ENCODE results near the gene EEFSEC. TPM values are rescaled to one million over a fixed set of nuclear protein-coding genes. Genes with fewer than 3 reads are reported as not detected.

EEFSEC gene
- total RNA-seq, 1 experiment from 2014 or later, result 14.0 TPM

GRCh38 chr3:128354788-128355542, 201.7 kb downstream of the EEFSEC start:
- H3K27ac Mint-ChIP-seq (ENCODE audit: unreplicated experiment), result no peak overlapping the region
- no peaks in the 10 kb centered on the region for H3K9me3 Mint-ChIP-seq (ENCODE audit: unreplicated experiment)
- peaks cover 4% of the 10 kb centered on the region for H3K4me1 ChIP-seq
- no peak for DNase-seq
- H3K4me3 Mint-ChIP-seq (ENCODE audit: unreplicated experiment), result no peak overlapping the region
- no peaks in the 10 kb centered on the region for H3K9me3 ChIP-seq
- H3K27me3 ChIP-seq (replicated peaks; ENCODE audit: control insufficient read depth, insufficient read depth, low read length), result no peaks in the 10 kb centered on the region
- intact Hi-C loops (cut with micrococcal nuclease; ENCODE audit: unreplicated experiment), result no loop called here
- H3K4me1 Mint-ChIP-seq (ENCODE audit: low read depth, unreplicated experiment), result no peaks in the 10 kb centered on the region
- no TSS peak for BruUV-seq (replicated peaks)
- H3K4me3 ChIP-seq (ENCODE audit: low read depth, low read length), result no peak overlapping the region
- H3K36me3 Mint-ChIP-seq (ENCODE audit: insufficient read depth, unreplicated experiment), result peaks cover 4% of the 10 kb centered on the region
- ChIA-PET POLR2A (interaction anchor here (0.6 kb wide), 1 partner anchor 9 kb away, joined by 4 read pairs; no protein-coding TSS in a partner anchor), CTCF (interaction anchor here (0.7 to 1.1 kb wide), 2 partner anchors 10 to 14 kb away, joined by 5 to 7 read pairs; no protein-coding TSS in a partner anchor)
- H3K27me3 Mint-ChIP-seq (ENCODE audit: insufficient read depth, unreplicated experiment), result no peaks in the 10 kb centered on the region
- no peak for TF ChIP-seq CTCF (IDR thresholded peaks at IDR 0.05; ENCODE audit: insufficient read depth in 1 of 2, low read depth in 1 of 2, low read length in 1 of 2, severe bottlenecking in 1 of 2, unreplicated experiment in 1 of 2)
- H3K36me3 ChIP-seq (ENCODE audit: control insufficient read depth, insufficient read depth, low read length), result no peaks in the 10 kb centered on the region

- Mint-ChIP-seq H3K27me3 (ENCODE audit: insufficient read depth, unreplicated experiment) (no peaks in the 10 kb centered on the region), H3K4me1 (ENCODE audit: low read depth, unreplicated experiment) (no peaks in the 10 kb centered on the region), H3K36me3 (ENCODE audit: insufficient read depth, unreplicated experiment) (peaks cover 4% of the 10 kb centered on the region), H3K4me3 (ENCODE audit: unreplicated experiment) (no peak overlapping the region), H3K9me3 (ENCODE audit: unreplicated experiment) (no peaks in the 10 kb centered on the region), H3K27ac (ENCODE audit: unreplicated experiment) (no peak overlapping the region)
- ChIA-PET CTCF (interaction anchor here (0.7 to 1.1 kb wide), 2 partner anchors 9 to 14 kb away, joined by 5 to 7 read pairs; no protein-coding TSS in a partner anchor), POLR2A (interaction anchor here (0.6 kb wide), 2 partner anchors 9 to 12 kb away, joined by 3 to 4 read pairs; no protein-coding TSS in a partner anchor)
- Histone ChIP-seq H3K9me3 (no peaks in the 10 kb centered on the region), H3K27me3 (replicated peaks; ENCODE audit: control insufficient read depth, insufficient read depth, low read length) (no peaks in the 10 kb centered on the region), H3K36me3 (ENCODE audit: control insufficient read depth, insufficient read depth, low read length) (no peaks in the 10 kb centered on the region), H3K4me3 (ENCODE audit: low read depth, low read length) (no peak overlapping the region), H3K4me1 (peaks cover 9% of the 10 kb centered on the region)
- intact Hi-C loops (cut with micrococcal nuclease; ENCODE audit: unreplicated experiment), result no loop called here
- BruUV-seq (replicated peaks), result no TSS peak
- no peak for TF ChIP-seq CTCF (IDR thresholded peaks at IDR 0.05; ENCODE audit: insufficient read depth in 1 of 2, low read depth in 1 of 2, low read length in 1 of 2, severe bottlenecking in 1 of 2, unreplicated experiment in 1 of 2)
- DNase-seq, result no peak
Observed at GRCh38 chr3:128355543-128355919, 202.2 kb downstream of the EEFSEC start.

- CTCF ChIA-PET, result no interaction called here
- peaks cover 16% of the 10 kb centered on the region for H3K4me1 ChIP-seq
- Mint-ChIP-seq H3K4me3 (ENCODE audit: unreplicated experiment) (no peak overlapping the region), H3K9me3 (ENCODE audit: unreplicated experiment) (no peaks in the 10 kb centered on the region), H3K27ac (ENCODE audit: unreplicated experiment) (no peak overlapping the region), H3K36me3 (ENCODE audit: insufficient read depth, unreplicated experiment) (peaks cover 4% of the 10 kb centered on the region), H3K27me3 (ENCODE audit: insufficient read depth, unreplicated experiment) (no peaks in the 10 kb centered on the region), H3K4me1 (ENCODE audit: low read depth, unreplicated experiment) (peaks cover 6% of the 10 kb centered on the region)
- POLR2A ChIA-PET, result no interaction called here
- H3K27me3 ChIP-seq (replicated peaks; ENCODE audit: control insufficient read depth, insufficient read depth, low read length), result no peaks in the 10 kb centered on the region
- no peak for DNase-seq
- H3K4me3 ChIP-seq (ENCODE audit: low read depth, low read length), result no peak overlapping the region
- intact Hi-C loops (cut with micrococcal nuclease; ENCODE audit: unreplicated experiment), result no loop called here
- H3K36me3 ChIP-seq (ENCODE audit: control insufficient read depth, insufficient read depth, low read length), result no peaks in the 10 kb centered on the region
- BruUV-seq (replicated peaks), result no TSS peak
- no peak for TF ChIP-seq CTCF (IDR thresholded peaks at IDR 0.05; ENCODE audit: insufficient read depth in 1 of 2, low read depth in 1 of 2, low read length in 1 of 2, severe bottlenecking in 1 of 2, unreplicated experiment in 1 of 2)
- no peaks in the 10 kb centered on the region for H3K9me3 ChIP-seq
Observed at GRCh38 chr3:128356822-128357221, 203.5 kb downstream of the EEFSEC start.
